ENCODE measurements around the gene CAPZA1. TPM values are rescaled to one million over a fixed set of nuclear protein-coding genes. Genes with fewer than 3 reads are reported as not detected.

CAPZA1 gene
- total RNA-seq, 4 donors from 2014 or later, result 65.7 to 93.7 (median 84.1) TPM

- TF ChIP-seq EP300 (IDR thresholded peaks at IDR 0.05) (no peak), POLR2A (IDR thresholded peaks at IDR 0.05) (no peak), POLR2AphosphoS5 (IDR thresholded peaks at IDR 0.05) (no peak), CTCF (IDR thresholded peaks at IDR 0.05) (no peak)
- Histone ChIP-seq H3K27me3 (no peaks in the 10 kb centered on the region), H3K27ac (peak overlapping the region in 3 of 4 donors; percentile 11 to 62 (median 58)), H3K4me1 (peaks cover 0 to 22% (median 4%) of the 10 kb centered on the region in 3 donors), H3K4me3 (no peak overlapping the region), H3K36me3 (peaks cover 0 to 67% of the 10 kb centered on the region in 2 donors), H3K9me3 (no peaks in the 10 kb centered on the region)
- 55% methylated on average over 2 of the region's 9 CpGs; no CpG with 5 or more reads in 1 of the 2 donors for WGBS, 2 donors (ENCODE audit: low coverage in 1 of 2)
- ATAC-seq, result peak; percentile 35
Measured at GRCh38 chr1:112689196-112689841, 69.7 kb downstream of the CAPZA1 start.

GRCh38 chr1:112689842-112690237, 70.2 kb downstream of the CAPZA1 start:
- Histone ChIP-seq H3K27ac (peak overlapping the region in 1 of 4 donors; percentile 11), H3K36me3 (peaks cover 0 to 73% of the 10 kb centered on the region in 2 donors), H3K4me3 (no peak overlapping the region), H3K4me1 (peaks cover 0 to 22% (median 4%) of the 10 kb centered on the region in 3 donors), H3K9me3 (no peaks in the 10 kb centered on the region), H3K27me3 (no peaks in the 10 kb centered on the region)
- no peak for ATAC-seq
- no peak for TF ChIP-seq POLR2AphosphoS5 (IDR thresholded peaks at IDR 0.05)
- TF ChIP-seq CTCF (IDR thresholded peaks at IDR 0.05), result no peak
- TF ChIP-seq EP300 (IDR thresholded peaks at IDR 0.05), result no peak
- no peak for TF ChIP-seq POLR2A (IDR thresholded peaks at IDR 0.05)
- 100% methylated on average over 1 of the region's 11 CpGs; no CpG with 5 or more reads in 1 of the 2 donors for WGBS, 2 donors (ENCODE audit: low coverage in 1 of 2)

GRCh38 chr1:112692681-112693080, 73.0 kb downstream of the CAPZA1 start:
- no peak for ATAC-seq
- Histone ChIP-seq H3K36me3 (peaks cover 0 to 100% of the 10 kb centered on the region in 2 donors), H3K27ac (no peak overlapping the region), H3K9me3 (no peaks in the 10 kb centered on the region), H3K27me3 (no peaks in the 10 kb centered on the region), H3K4me3 (no peak overlapping the region), H3K4me1 (peaks cover 0 to 22% (median 3%) of the 10 kb centered on the region in 3 donors)
- 100% methylated on average over 1 of the region's 5 CpGs; no CpG with 5 or more reads in 1 of the 2 donors for WGBS, 2 donors (ENCODE audit: low coverage in 1 of 2)
- TF ChIP-seq POLR2A (IDR thresholded peaks at IDR 0.05) (no peak), POLR2AphosphoS5 (IDR thresholded peaks at IDR 0.05) (no peak), CTCF (IDR thresholded peaks at IDR 0.05) (no peak), EP300 (IDR thresholded peaks at IDR 0.05) (no peak)

GRCh38 chr1:112693821-112694220, 74.2 kb downstream of the CAPZA1 start:
- H3K4me3 ChIP-seq, result no peak overlapping the region
- H3K27me3 ChIP-seq, result no peaks in the 10 kb centered on the region
- H3K4me1 ChIP-seq, result peaks cover 0 to 22% (median under 1%) of the 10 kb centered on the region in 3 donors
- H3K36me3 ChIP-seq, result peaks cover 0 to 100% of the 10 kb centered on the region in 2 donors
- no peak overlapping the region for H3K27ac ChIP-seq
- no CpG with 5 or more reads among the region's 6 CpGs for WGBS, 2 donors (ENCODE audit: low coverage in 1 of 2)
- no peak for ATAC-seq
- no peaks in the 10 kb centered on the region for H3K9me3 ChIP-seq
- TF ChIP-seq CTCF (IDR thresholded peaks at IDR 0.05) (no peak), POLR2AphosphoS5 (IDR thresholded peaks at IDR 0.05) (no peak), EP300 (IDR thresholded peaks at IDR 0.05) (no peak), POLR2A (IDR thresholded peaks at IDR 0.05) (no peak)

Data from gastroesophageal sphincter (tissue), 4 donors.